Dermis microvascular lymphatic vessel endothelial cell (primary cell): ENCODE data around the gene KCTD7. TPM values are rescaled to one million over a fixed set of nuclear protein-coding genes. Genes with fewer than 3 reads are reported as not detected.
"Not testable (repeated sequence)": the region's sequence is repeated elsewhere in the genome, so short reads cannot be mapped to it uniquely, and the experiment has no call there.

Source experiments
- DNase-seq, 2 donors: peaks; one replicate each; pipeline versions ENCODE4 v3.0.0 to v3.0.0-alpha.2; 2010; ENCODE audit warnings: low read depth in 2 of 2
- total RNA-seq: library from RNA; depleted of rRNA; stranded (reverse); fragments of >200 nt; gene quantifications from 2 replicates; pipeline ENCODE4 v1.2.1, GENCODE V29; 2014

KCTD7 gene
- 3.7 and 6.8 TPM in 2 replicates for total RNA-seq

GRCh38 chr7:66628361-66629221, at the start of gene KCTD7:
KCTD7 (plus strand) TSS chr7:66628881; CDS start chr7:66629065, 184 bp downstream.
- peak; percentile 92 to 99 for DNase-seq

- not testable (repeated sequence) for DNase-seq
Observed at GRCh38 chr7:66580380-66580779, 48.3 kb upstream of the KCTD7 start.

- not testable (repeated sequence) for DNase-seq
Observed at GRCh38 chr7:66582816-66583489, 45.7 kb upstream of the KCTD7 start.

- no peak for DNase-seq
Observed at GRCh38 chr7:66583490-66584110, 45.1 kb upstream of the KCTD7 start.

- DNase-seq: no peak
Observed at GRCh38 chr7:66586181-66586580, 42.5 kb upstream of the KCTD7 start.

GRCh38 chr7:66588226-66588625, 40.5 kb upstream of the KCTD7 start:
- not testable (repeated sequence) for DNase-seq

GRCh38 chr7:66588856-66589570, 39.7 kb upstream of the KCTD7 start:
- not testable (repeated sequence) for DNase-seq

GRCh38 chr7:66590302-66591057, 38.2 kb upstream of the KCTD7 start:
- DNase-seq: not testable (repeated sequence)

- peak in 1 of 2 donors; percentile 21 for DNase-seq
Observed at GRCh38 chr7:66591058-66591798, 37.5 kb upstream of the KCTD7 start.

GRCh38 chr7:66591799-66592596, 36.7 kb upstream of the KCTD7 start:
- DNase-seq: peak; percentile 78 to 90

GRCh38 chr7:66592597-66593146, 36.0 kb upstream of the KCTD7 start:
- DNase-seq: not testable (repeated sequence)

- DNase-seq: not testable (repeated sequence)
Observed at GRCh38 chr7:66594082-66594481, 34.6 kb upstream of the KCTD7 start.

GRCh38 chr7:66597461-66597860, 31.2 kb upstream of the KCTD7 start:
- DNase-seq: no peak

- no peak for DNase-seq
Observed at GRCh38 chr7:66602159-66602558, 26.5 kb upstream of the KCTD7 start.

GRCh38 chr7:66604198-66604597, 24.5 kb upstream of the KCTD7 start:
- no peak for DNase-seq

GRCh38 chr7:66606540-66607291, 22.0 kb upstream of the KCTD7 start:
- not testable (repeated sequence) for DNase-seq

GRCh38 chr7:66609176-66609575, 19.5 kb upstream of the KCTD7 start:
- DNase-seq: no peak

GRCh38 chr7:66614596-66614995, 14.1 kb upstream of the KCTD7 start:
- DNase-seq: not testable (repeated sequence)
